K562 (cell line): ENCODE measurements around the gene SUMF1. TPM values are rescaled to one million over a fixed set of nuclear protein-coding genes. Genes with fewer than 3 reads are reported as not detected.
A peak's percentile ranks its signal among the peaks of the same experiment; 100 is the strongest.

Experiments
- ARHGAP35 ChIP-seq: fragments of 450-650 bp; IDR thresholded peaks from 2 replicates; pipeline ENCODE4 v1.6.1; 2018; ENCODE audit not compliant: partially characterized antibody
- ASH1L ChIP-seq: fragments of 450-650 bp; IDR thresholded peaks from 2 replicates; pipeline ENCODE4 v1.6.1; 2018; ENCODE audit warnings: borderline replicate concordance, mild to moderate bottlenecking, low read depth; ENCODE audit not compliant: partially characterized antibody
- CHD2 ChIP-seq: IDR thresholded peaks from 2 replicates; pipeline ENCODE4 v1.6.1; 2011; ENCODE audit warnings: low read depth, low read length
- FOSL1 ChIP-seq: fragments of 200-800 bp; sonication (Bioruptor generic); conservative IDR thresholded peaks from 2 replicates; pipeline ENCODE4 v1.6.1; 2016; ENCODE audit warnings: missing genetic modification characterization, missing compliant biosample characterization
- GTF3C2 ChIP-seq: IDR thresholded peaks from 3 replicates; pipeline ENCODE4 v1.6.1; 2011; ENCODE audit warnings: borderline replicate concordance, mild to moderate bottlenecking, moderate library complexity; ENCODE audit not compliant: insufficient read length; ENCODE audit errors: extremely low read depth
- HNRNPH1 ChIP-seq: fragments of 200-400 bp; formaldehyde crosslinking; optimal IDR thresholded peaks from 2 replicates; pipeline ENCODE3; 2017; ENCODE audit warnings: low read depth, mild to moderate bottlenecking, low read length, moderate library complexity
- MEF2D ChIP-seq: conservative IDR thresholded peaks from 2 replicates; pipeline ENCODE4 v1.6.1; 2016; ENCODE audit warnings: low read depth, missing genetic modification characterization, missing compliant biosample characterization
- MXI1 ChIP-seq: IDR thresholded peaks from 2 replicates; pipeline ENCODE4 v1.6.1; 2011; ENCODE audit warnings: low read depth, mild to moderate bottlenecking, improper control_type of control experiment, low read length
- NCOA1 ChIP-seq: fragments of 450-650 bp; IDR thresholded peaks from 2 replicates; pipeline ENCODE4 v1.6.1; 2016; ENCODE audit warnings: low read depth
- NR1H2 ChIP-seq: sonication (generic); formaldehyde crosslinking; IDR thresholded peaks from 2 replicates; pipeline ENCODE4 v1.4.0; 2020; ENCODE audit warnings: mild to moderate bottlenecking, missing genetic modification reagents
- SAFB2 ChIP-seq: fragments of 200-400 bp; formaldehyde crosslinking; IDR thresholded peaks from 2 replicates; pipeline ENCODE4 v1.6.1; 2018; ENCODE audit warnings: borderline replicate concordance, low read length, low read depth, moderate library complexity; ENCODE audit not compliant: severe bottlenecking
- SNRNP70 ChIP-seq: fragments of 200-400 bp; formaldehyde crosslinking; optimal IDR thresholded peaks from 2 replicates; pipeline ENCODE3; 2017; ENCODE audit warnings: low read depth, low read length
- TBL1XR1 ChIP-seq, 2 experiments: IDR thresholded peaks; 2 replicates each; pipeline ENCODE4 v1.6.1; 2012; ENCODE audit warnings: improper control_type of control experiment in 2 of 2, low read length in 2 of 2, mild to moderate bottlenecking in 1 of 2
- ZBTB11 ChIP-seq, 3 experiments: fragments of 200-800 bp in 1 of 3; fragments of 250-450 bp in 1 of 3; fragments of 450-650 bp in 1 of 3; sonication (Bioruptor Pico) in 1 of 3; sonication (Bioruptor generic) in 1 of 3; formaldehyde crosslinking in 1 of 3; IDR thresholded peaks; 2 replicates each; pipeline versions ENCODE4 v1.6.1 to v1.8.0; 2016 to 2022; ENCODE audit warnings: mild to moderate bottlenecking in 2 of 3, missing genetic modification characterization in 2 of 3, missing compliant biosample characterization in 1 of 3, moderate library complexity in 1 of 3
- ZC3H8 ChIP-seq: fragments of 450-650 bp; IDR thresholded peaks from 2 replicates; pipeline ENCODE4 v1.6.1; 2017
- polyA plus RNA-seq, 8 experiments: library from polyadenylated mRNA; depleted of rRNA in 4 of 8; stranded (reverse) in 5 of 8; unstranded in 3 of 8; fragments of >200 nt; fragmentation: Nextera tagmentation in 2 of 8; fragmentation: Illumina TruSeq in 1 of 8; extraction: Ambion mirVana in 2 of 8; extraction: Trizol in 1 of 8; gene quantifications; 2 replicates each; pipeline versions ENCODE4 v1.2.1 to v1.2.3, GENCODE V29; 2011 to 2014; ENCODE audit warnings: inconsistent platforms in 1 of 8, missing spikeins in 1 of 8
- total RNA-seq, 7 experiments: library from RNA; depleted of rRNA in 6 of 7; stranded (reverse); fragments of >200 nt in 6 of 7; fragmentation: Illumina TruSeq in 2 of 7; extraction: Trizol in 2 of 7; gene quantifications; 2 replicates each; pipeline versions ENCODE4 v1.2.1 to v1.2.3, GENCODE V29; 2011 to 2021; ENCODE audit warnings: low replicate concordance in 1 of 7
- TF ChIP-seq, protein P1 (sequence below): fragments of 250-450 bp; sonication (Bioruptor Pico); IDR thresholded peaks from 2 replicates; pipeline ENCODE4 v1.8.0; 2022; ENCODE audit warnings: moderate library complexity, mild to moderate bottlenecking, inconsistent platforms
- TF ChIP-seq, protein P2 (sequence below): sonication (generic); formaldehyde crosslinking; IDR thresholded peaks from 2 replicates; pipeline ENCODE4 v1.5.0; 2020; ENCODE audit warnings: missing genetic modification reagents

SUMF1 gene
- total and polyA plus RNA-seq, 9 of the 15 experiments (the other 6 are each of a cell fraction or from before 2014, with no cell fraction given) = 1.3 to 7.4 (median 4.2) TPM

DNA sequence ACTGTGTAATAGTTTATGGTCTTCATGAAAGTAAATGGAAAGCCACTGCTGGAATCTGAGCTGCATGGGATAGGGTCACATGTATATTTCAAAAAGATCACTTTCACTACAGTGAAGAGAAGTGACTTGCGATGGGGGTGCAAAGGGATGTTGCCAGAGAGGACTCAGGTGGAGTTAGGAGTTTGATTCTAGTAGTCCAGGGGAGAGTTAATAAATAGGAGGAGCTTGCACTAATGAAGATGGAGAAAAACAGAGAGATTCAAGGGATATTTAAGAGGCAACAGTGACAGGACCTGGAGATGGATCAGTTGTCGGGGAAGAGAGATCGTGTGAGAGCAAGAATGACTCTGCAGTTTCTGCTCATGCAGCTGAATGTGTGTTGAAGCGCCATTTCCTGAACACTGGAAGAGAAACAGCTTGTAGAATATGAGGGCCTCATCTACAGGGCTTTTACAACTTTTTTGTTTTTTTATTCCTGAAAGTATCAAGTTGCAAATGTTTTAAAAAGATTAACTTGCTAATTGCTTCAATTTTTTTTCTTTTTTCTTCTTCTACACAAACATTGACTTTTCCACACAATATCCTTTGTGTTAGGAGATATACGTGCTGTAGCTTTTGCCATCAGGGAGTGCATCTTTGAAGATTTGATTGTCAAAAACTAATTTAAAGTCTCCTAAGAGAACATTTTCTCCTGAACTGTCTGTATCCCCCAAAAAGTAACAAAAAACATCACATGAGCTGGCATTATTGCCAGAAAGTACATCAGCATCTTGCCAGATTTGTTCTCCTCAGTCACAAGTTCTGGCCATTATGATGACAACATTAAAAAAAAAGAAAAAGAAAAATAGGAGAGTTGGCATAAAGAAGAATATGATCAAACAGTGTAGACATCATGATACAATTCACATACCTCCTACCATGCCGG is 126.4 kb downstream of the SUMF1 start (continued):
- TF ChIP-seq GTF3C2 = no peak
- no peak; the same call in 1 of the 2 replicates for TF ChIP-seq MEF2D (tag)
- TF ChIP-seq, protein P1, sequence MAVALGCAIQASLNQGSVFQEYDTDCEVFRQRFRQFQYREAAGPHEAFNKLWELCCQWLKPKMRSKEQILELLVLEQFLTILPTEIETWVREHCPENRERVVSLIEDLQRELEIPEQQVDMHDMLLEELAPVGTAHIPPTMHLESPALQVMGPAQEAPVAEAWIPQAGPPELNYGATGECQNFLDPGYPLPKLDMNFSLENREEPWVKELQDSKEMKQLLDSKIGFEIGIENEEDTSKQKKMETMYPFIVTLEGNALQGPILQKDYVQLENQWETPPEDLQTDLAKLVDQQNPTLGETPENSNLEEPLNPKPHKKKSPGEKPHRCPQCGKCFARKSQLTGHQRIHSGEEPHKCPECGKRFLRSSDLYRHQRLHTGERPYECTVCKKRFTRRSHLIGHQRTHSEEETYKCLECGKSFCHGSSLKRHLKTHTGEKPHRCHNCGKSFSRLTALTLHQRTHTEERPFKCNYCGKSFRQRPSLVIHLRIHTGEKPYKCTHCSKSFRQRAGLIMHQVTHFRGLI (CRISPR knock-in tag) = 0 out of 2 replicates have a peak, but pooled peaks have one; percentile 29
- TF ChIP-seq NR1H2 (CRISPR knock-in tag) = no peak
- peak; percentile 36 for TF ChIP-seq ASH1L
- TF ChIP-seq, protein P2, sequence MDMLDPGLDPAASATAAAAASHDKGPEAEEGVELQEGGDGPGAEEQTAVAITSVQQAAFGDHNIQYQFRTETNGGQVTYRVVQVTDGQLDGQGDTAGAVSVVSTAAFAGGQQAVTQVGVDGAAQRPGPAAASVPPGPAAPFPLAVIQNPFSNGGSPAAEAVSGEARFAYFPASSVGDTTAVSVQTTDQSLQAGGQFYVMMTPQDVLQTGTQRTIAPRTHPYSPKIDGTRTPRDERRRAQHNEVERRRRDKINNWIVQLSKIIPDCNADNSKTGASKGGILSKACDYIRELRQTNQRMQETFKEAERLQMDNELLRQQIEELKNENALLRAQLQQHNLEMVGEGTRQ = no peak
- TF ChIP-seq MXI1 = no peak
- TF ChIP-seq TBL1XR1 (IDR thresholded peaks at IDR 0.05; ENCODE audit: low read length in 2 of 2) = 0 out of 4 replicates have a peak, but pooled peaks of 1 of the 2 experiments have one; percentile 26
- TF ChIP-seq SNRNP70 = no peak
- no peak for TF ChIP-seq ZC3H8
- no peak for TF ChIP-seq SAFB2
- TF ChIP-seq NCOA1 = 0 out of 2 replicates have a peak, but pooled peaks have one; percentile 30
- TF ChIP-seq ARHGAP35 = no peak
- peak; percentile 27; the same call in 1 of the 2 replicates for TF ChIP-seq FOSL1 (tag)
- TF ChIP-seq HNRNPH1 = no peak
- no peak for TF ChIP-seq ZBTB11 (CRISPR knock-in tag; IDR thresholded peaks at IDR 0.05)
- TF ChIP-seq CHD2 = no peak
